Coronary artery (tissue), 2 donors: ENCODE results near the gene TAOK2.
A peak's percentile ranks its signal among the peaks of the same experiment; 100 is the strongest.

Source experiments
- DNase-seq: peaks from one replicate; pipeline ENCODE4 v3.0.0-alpha.2; 2017; ENCODE audit warnings: low spot score
- H3K27ac ChIP-seq, 2 donors: fragments of 200-600 bp; sonication (generic); one replicate each; pipeline ENCODE4 v1.5.1; 2016 to 2019
- H3K4me3 ChIP-seq: fragments of 200-600 bp; sonication (generic); 2 replicates; pipeline ENCODE4 v1.5.1; 2016; ENCODE audit warnings: mild to moderate bottlenecking, moderate library complexity
- CTCF ChIP-seq: fragments of 200-600 bp; sonication (generic); IDR thresholded peaks from one replicate; pipeline ENCODE4 v1.5.1; 2019; ENCODE audit warnings: antibody characterized with exemption

The TAOK2 gene

GRCh38 chr16:30006095-30006473 is 32.4 kb downstream of the TAOK2 start:
- Histone ChIP-seq H3K4me3 (no peak overlapping the region), H3K27ac (no peak overlapping the region)
- TF ChIP-seq CTCF: no peak
- DNase-seq: no peak

GRCh38 chr16:30006659-30007377 is 33.1 kb downstream of the TAOK2 start:
- no peak for TF ChIP-seq CTCF
- no peak for DNase-seq
- no peak overlapping the region for H3K27ac ChIP-seq
- no peak overlapping the region for H3K4me3 ChIP-seq

- Histone ChIP-seq H3K4me3 (no peak overlapping the region), H3K27ac (no peak overlapping the region)
- DNase-seq: no peak
- TF ChIP-seq CTCF: no peak
Measured at GRCh38 chr16:30007378-30007895, 33.8 kb downstream of the TAOK2 start.

- DNase-seq: no peak
- no peak for TF ChIP-seq CTCF
- no peak overlapping the region for H3K4me3 ChIP-seq
- H3K27ac ChIP-seq: no peak overlapping the region
Measured at GRCh38 chr16:30009085-30009862, 35.6 kb downstream of the TAOK2 start.

- Histone ChIP-seq H3K27ac (no peak overlapping the region), H3K4me3 (peak overlapping the region; percentile 70)
- no peak for DNase-seq
- TF ChIP-seq CTCF: no peak
Measured at GRCh38 chr16:30009990-30010843, 36.5 kb downstream of the TAOK2 start.

GRCh38 chr16:30010844-30011713 is 37.4 kb downstream of the TAOK2 start, which contains the start of gene DOC2A:
TSS of gene DOC2A (minus strand) at chr16:30011027. CDS start at chr16:30010222, 805 bp downstream.
- no peak within 1 kb of the TSS for H3K27ac ChIP-seq
- DNase-seq: no peak
- TF ChIP-seq CTCF: no peak
- peak within 1 kb of the TSS; percentile 70 for H3K4me3 ChIP-seq
